Thoracic aorta (tissue), 2 donors: ENCODE results near the gene SNX6. TPM values are rescaled to one million over a fixed set of nuclear protein-coding genes. Genes with fewer than 3 reads are reported as not detected.
A peak's percentile ranks its signal among the peaks of the same experiment; 100 is the strongest.

Experiments
- ATAC-seq: fragments of 150-250 bp; one replicate; pipeline ENCODE4 v1.8.0; 2017; ENCODE audit warnings: low read depth; ENCODE audit not compliant: insufficient number of reproducible peaks, low FRiP score
- DNase-seq: peaks from one replicate; pipeline ENCODE4 v3.0.0-alpha.2; 2020; ENCODE audit warnings: low spot score
- H3K27ac ChIP-seq, 2 donors: fragments of 200-600 bp; sonication (generic); 1 replicate in 1 of 2; 2 replicates in 1 of 2; pipeline ENCODE4 v1.5.1; 2016; ENCODE audit warnings: mild to moderate bottlenecking in 2 of 2, moderate library complexity in 2 of 2
- H3K27me3 ChIP-seq: fragments of 200-600 bp; sonication (generic); replicated peaks from 2 replicates; pipeline ENCODE4 v1.6.0; 2016; ENCODE audit warnings: mild to moderate bottlenecking; ENCODE audit not compliant: insufficient read depth
- H3K36me3 ChIP-seq: fragments of 200-600 bp; sonication (generic); one replicate; pipeline ENCODE4 v1.5.1; 2016
- H3K4me1 ChIP-seq, 2 donors: fragments of 200-600 bp; sonication (generic); 1 replicate in 1 of 2; 2 replicates in 1 of 2; pipeline versions ENCODE4 v1.5.1 to v1.6.0; 2016; ENCODE audit warnings: low read depth in 2 of 2, mild to moderate bottlenecking in 1 of 2; ENCODE audit not compliant: control insufficient read depth in 1 of 2
- H3K4me3 ChIP-seq: fragments of 200-600 bp; sonication (generic); 2 replicates; pipeline ENCODE4 v1.5.1; 2016; ENCODE audit warnings: mild to moderate bottlenecking
- H3K9me3 ChIP-seq: fragments of 200-600 bp; sonication (generic); 2 replicates; pipeline ENCODE4 v1.5.1; 2016
- CTCF ChIP-seq: fragments of 200-600 bp; sonication (generic); IDR thresholded peaks from one replicate; pipeline ENCODE4 v1.5.1; 2019; ENCODE audit warnings: antibody characterized with exemption
- total RNA-seq, 2 donors: library from RNA; depleted of rRNA; stranded (reverse); fragments of >200 nt; gene quantifications; one replicate each; pipeline versions ENCODE4 v1.1.0 to v1.2.3, GENCODE V29; 2016

The SNX6 gene
- total RNA-seq, 2 donors from 2014 or later, result 84.2 to 128 TPM

GRCh38 chr14:34633742-34634141 lies 3.8 kb upstream of the SNX6 start:
- DNase-seq, result no peak
- Histone ChIP-seq H3K36me3 (no peaks in the 10 kb centered on the region), H3K27me3 (no peaks in the 10 kb centered on the region), H3K9me3 (no peaks in the 10 kb centered on the region), H3K4me3 (no peak overlapping the region), H3K27ac (no peak overlapping the region), H3K4me1 (peaks cover 6 to 11% of the 10 kb centered on the region in 2 donors)
- no peak for ATAC-seq
- TF ChIP-seq CTCF, result no peak

- Histone ChIP-seq H3K4me1 (peaks cover 7 to 23% of the 10 kb centered on the region in 2 donors), H3K27ac (no peak overlapping the region), H3K36me3 (no peaks in the 10 kb centered on the region), H3K4me3 (no peak overlapping the region), H3K9me3 (no peaks in the 10 kb centered on the region), H3K27me3 (no peaks in the 10 kb centered on the region)
- DNase-seq (no peak), ATAC-seq (no peak)
- TF ChIP-seq CTCF, result no peak
Measured at GRCh38 chr14:34632411-34632978, 2.5 kb upstream of the SNX6 start.

GRCh38 chr14:34629344-34629656 lies 648 bp downstream of the SNX6 start:
- no peak for DNase-seq
- no peaks in the 10 kb centered on the region for H3K36me3 ChIP-seq
- H3K27ac ChIP-seq, result peak overlapping the region; percentile 90 to 92
- no peaks in the 10 kb centered on the region for H3K9me3 ChIP-seq
- TF ChIP-seq CTCF, result no peak
- H3K4me3 ChIP-seq, result peak overlapping the region; percentile 100
- H3K27me3 ChIP-seq, result no peaks in the 10 kb centered on the region
- ATAC-seq, result no peak
- H3K4me1 ChIP-seq, result peaks cover 7 to 30% of the 10 kb centered on the region in 2 donors

GRCh38 chr14:34628681-34629135 lies 1.2 kb downstream of the SNX6 start:
- no peaks in the 10 kb centered on the region for H3K9me3 ChIP-seq
- ATAC-seq, result no peak
- no peak for DNase-seq
- no peaks in the 10 kb centered on the region for H3K27me3 ChIP-seq
- TF ChIP-seq CTCF, result no peak
- no peak overlapping the region for H3K27ac ChIP-seq
- no peaks in the 10 kb centered on the region for H3K36me3 ChIP-seq
- peaks cover 10 to 30% of the 10 kb centered on the region in 2 donors for H3K4me1 ChIP-seq
- H3K4me3 ChIP-seq, result peak overlapping the region; percentile 100

- no peak for TF ChIP-seq CTCF
- no peak overlapping the region for H3K4me3 ChIP-seq
- H3K4me1 ChIP-seq, result peaks cover 6 to 24% of the 10 kb centered on the region in 2 donors
- no peak overlapping the region for H3K27ac ChIP-seq
- peaks cover 6% of the 10 kb centered on the region for H3K36me3 ChIP-seq
- H3K27me3 ChIP-seq, result no peaks in the 10 kb centered on the region
- DNase-seq (no peak), ATAC-seq (no peak)
- no peaks in the 10 kb centered on the region for H3K9me3 ChIP-seq
Measured at GRCh38 chr14:34623506-34623905, 6.4 kb downstream of the SNX6 start.
